ENCODE results near the gene SCAP.
"Not testable (repeated sequence)": the region's sequence is repeated elsewhere in the genome, so short reads cannot be mapped to it uniquely, and the experiment has no call there.

The SCAP gene

GRCh38 chr3:47491777-47492176 lies 16.0 kb upstream of the SCAP start:
- TF ChIP-seq POLR2AphosphoS5 (IDR thresholded peaks at IDR 0.05; ENCODE audit: borderline replicate concordance, low read depth, low read length) (no peak), FOXP2 (optimal IDR thresholded peaks at IDR 0.05; ENCODE audit: control extremely low read depth, extremely low read length, insufficient read depth) (no peak)
- Histone ChIP-seq H3K36me3 (ENCODE audit: insufficient read depth, low read length) (peaks cover 10% of the 10 kb centered on the region; the same call in 1 of the 2 replicates), H3K9ac (ENCODE audit: insufficient read length) (no peak overlapping the region), H3K27ac (no peak overlapping the region), H3K9me3 (ENCODE audit: low read depth, low read length) (no peaks in the 10 kb centered on the region), H3K4me3 (no peak overlapping the region)
- DNase-seq (ENCODE audit: low read depth, low spot score), result no peak

GRCh38 chr3:47491186-47491585 lies 15.4 kb upstream of the SCAP start:
- Histone ChIP-seq H3K4me3 (no peak overlapping the region), H3K9me3 (ENCODE audit: low read depth, low read length) (no peaks in the 10 kb centered on the region), H3K9ac (ENCODE audit: insufficient read length) (no peak overlapping the region), H3K36me3 (ENCODE audit: insufficient read depth, low read length) (peaks cover 10% of the 10 kb centered on the region; the same call in 1 of the 2 replicates), H3K27ac (no peak overlapping the region)
- no peak for DNase-seq (ENCODE audit: low read depth, low spot score)
- TF ChIP-seq POLR2AphosphoS5 (IDR thresholded peaks at IDR 0.05; ENCODE audit: borderline replicate concordance, low read depth, low read length) (no peak), FOXP2 (optimal IDR thresholded peaks at IDR 0.05; ENCODE audit: control extremely low read depth, extremely low read length, insufficient read depth) (no peak), EZH2 (IDR thresholded peaks at IDR 0.05) (no peak)

- Histone ChIP-seq H3K36me3 (ENCODE audit: insufficient read depth, low read length) (no peaks in the 10 kb centered on the region), H3K9ac (ENCODE audit: insufficient read length) (no peak overlapping the region), H3K27ac (no peak overlapping the region), H3K9me3 (ENCODE audit: low read depth, low read length) (no peaks in the 10 kb centered on the region), H3K4me3 (no peak overlapping the region)
- TF ChIP-seq FOXP2 (optimal IDR thresholded peaks at IDR 0.05; ENCODE audit: control extremely low read depth, extremely low read length, insufficient read depth) (no peak), POLR2AphosphoS5 (IDR thresholded peaks at IDR 0.05; ENCODE audit: borderline replicate concordance, low read depth, low read length) (no peak), EZH2 (IDR thresholded peaks at IDR 0.05) (no peak)
- no peak for DNase-seq (ENCODE audit: low read depth, low spot score)
These were observed 11.5 kb upstream of the SCAP start for GRCh38 chr3:47487265-47487664.

- Histone ChIP-seq H3K27ac (no peak overlapping the region), H3K9ac (ENCODE audit: insufficient read length) (no peak overlapping the region), H3K9me3 (ENCODE audit: low read depth, low read length) (no peaks in the 10 kb centered on the region), H3K36me3 (ENCODE audit: insufficient read depth, low read length) (no peaks in the 10 kb centered on the region), H3K4me3 (no peak overlapping the region)
- TF ChIP-seq EZH2 (IDR thresholded peaks at IDR 0.05) (no peak), FOXP2 (optimal IDR thresholded peaks at IDR 0.05; ENCODE audit: control extremely low read depth, extremely low read length, insufficient read depth) (no peak), POLR2AphosphoS5 (IDR thresholded peaks at IDR 0.05; ENCODE audit: borderline replicate concordance, low read depth, low read length) (no peak)
- DNase-seq (ENCODE audit: low read depth, low spot score), result no peak
These were observed 10.1 kb upstream of the SCAP start for GRCh38 chr3:47485812-47486211.

- Histone ChIP-seq H3K9ac (ENCODE audit: insufficient read length) (no peak overlapping the region), H3K27ac (no peak overlapping the region; the same call in 1 of the 2 replicates), H3K9me3 (ENCODE audit: low read depth, low read length) (no peaks in the 10 kb centered on the region), H3K36me3 (ENCODE audit: insufficient read depth, low read length) (no peaks in the 10 kb centered on the region), H3K4me3 (no peak overlapping the region)
- DNase-seq (ENCODE audit: low read depth, low spot score), result no peak
- no peak for TF ChIP-seq EZH2 (IDR thresholded peaks at IDR 0.05)
- no peak for TF ChIP-seq POLR2AphosphoS5 (IDR thresholded peaks at IDR 0.05; ENCODE audit: borderline replicate concordance, low read depth, low read length)
- no peak for TF ChIP-seq FOXP2 (optimal IDR thresholded peaks at IDR 0.05; ENCODE audit: control extremely low read depth, extremely low read length, insufficient read depth)
These were observed 6.6 kb upstream of the SCAP start for GRCh38 chr3:47482366-47482765.

GRCh38 chr3:47481763-47482162 lies 6.0 kb upstream of the SCAP start:
- not testable (repeated sequence) for H3K4me3 ChIP-seq; H3K9ac ChIP-seq (ENCODE audit: insufficient read length); H3K9me3 ChIP-seq (ENCODE audit: low read depth, low read length); H3K27ac ChIP-seq; DNase-seq (ENCODE audit: low read depth, low spot score); H3K36me3 ChIP-seq (ENCODE audit: insufficient read depth, low read length)

- H3K4me3 ChIP-seq; DNase-seq (ENCODE audit: low read depth, low spot score); H3K9ac ChIP-seq (ENCODE audit: insufficient read length); H3K9me3 ChIP-seq (ENCODE audit: low read depth, low read length); H3K27ac ChIP-seq; H3K36me3 ChIP-seq (ENCODE audit: insufficient read depth, low read length): not testable (repeated sequence)
These were observed 4.5 kb upstream of the SCAP start for GRCh38 chr3:47480267-47480666.

- Histone ChIP-seq H3K9ac (ENCODE audit: insufficient read length) (no peak overlapping the region), H3K27ac (no peak overlapping the region), H3K4me3 (no peak overlapping the region), H3K36me3 (ENCODE audit: insufficient read depth, low read length) (no peaks in the 10 kb centered on the region), H3K9me3 (ENCODE audit: low read depth, low read length) (no peaks in the 10 kb centered on the region)
- DNase-seq (ENCODE audit: low read depth, low spot score), result no peak
- TF ChIP-seq FOXP2 (optimal IDR thresholded peaks at IDR 0.05; ENCODE audit: control extremely low read depth, extremely low read length, insufficient read depth) (no peak), EZH2 (IDR thresholded peaks at IDR 0.05) (no peak), POLR2AphosphoS5 (IDR thresholded peaks at IDR 0.05; ENCODE audit: borderline replicate concordance, low read depth, low read length) (no peak)
These were observed 4.1 kb upstream of the SCAP start for GRCh38 chr3:47479826-47480160.

- TF ChIP-seq FOXP2 (optimal IDR thresholded peaks at IDR 0.05; ENCODE audit: control extremely low read depth, extremely low read length, insufficient read depth), result no peak
- no peak for TF ChIP-seq POLR2AphosphoS5 (IDR thresholded peaks at IDR 0.05; ENCODE audit: borderline replicate concordance, low read depth, low read length)
- no peak for TF ChIP-seq EZH2 (IDR thresholded peaks at IDR 0.05)
- no peaks in the 10 kb centered on the region for H3K9me3 ChIP-seq (ENCODE audit: low read depth, low read length)
- DNase-seq (ENCODE audit: low read depth, low spot score), result no peak
- no peaks in the 10 kb centered on the region for H3K36me3 ChIP-seq (ENCODE audit: insufficient read depth, low read length)
- no peak overlapping the region for H3K27ac ChIP-seq
- no peak overlapping the region for H3K9ac ChIP-seq (ENCODE audit: insufficient read length)
- H3K4me3 ChIP-seq, result no peak overlapping the region
These were observed 2.3 kb upstream of the SCAP start for GRCh38 chr3:47478022-47478421.

All from SK-N-MC (cell line).